ENCODE results near the gene PRPF40A. TPM values are rescaled to one million over a fixed set of nuclear protein-coding genes. Genes with fewer than 3 reads are reported as not detected.
"Not testable (repeated sequence)": the region's sequence is repeated elsewhere in the genome, so short reads cannot be mapped to it uniquely, and the experiment has no call there.

Gene PRPF40A
- total RNA-seq, 1 experiment from 2014 or later: 127 TPM

GRCh38 chr2:152740743-152741328 lies 23.6 kb upstream of the PRPF40A start:
- Mint-ChIP-seq H3K9me3 (ENCODE audit: unreplicated experiment) (no peaks in the 10 kb centered on the region), H3K27ac (ENCODE audit: unreplicated experiment) (no peak overlapping the region), H3K4me3 (ENCODE audit: unreplicated experiment) (no peak overlapping the region), H3K27me3 (ENCODE audit: insufficient read depth, unreplicated experiment) (no peaks in the 10 kb centered on the region), H3K4me1 (ENCODE audit: low read depth, unreplicated experiment) (no peaks in the 10 kb centered on the region), H3K36me3 (ENCODE audit: insufficient read depth, unreplicated experiment) (peaks cover 25% of the 10 kb centered on the region)
- no peaks in the 10 kb centered on the region for H3K9me3 ChIP-seq
- TF ChIP-seq CTCF (IDR thresholded peaks at IDR 0.05; ENCODE audit: insufficient read depth in 1 of 2, low read depth in 1 of 2, low read length in 1 of 2, severe bottlenecking in 1 of 2, unreplicated experiment in 1 of 2): peak; percentile 80 to 89
- no peaks in the 10 kb centered on the region for H3K4me1 ChIP-seq
- DNase-seq: peak in 1 of 2 experiments; percentile 42
- H3K4me3 ChIP-seq (ENCODE audit: low read depth, low read length): no peak overlapping the region
- H3K27me3 ChIP-seq (replicated peaks; ENCODE audit: control insufficient read depth, insufficient read depth, low read length): no peaks in the 10 kb centered on the region
- BruUV-seq (replicated peaks): no TSS peak
- intact Hi-C loops (cut with micrococcal nuclease; ENCODE audit: unreplicated experiment): loop anchor here (1.0 to 5.0 kb wide), 4 partner anchors 22 to 778 kb away; partner anchors contain the start of genes ARL6IP6 and STAM2
- H3K36me3 ChIP-seq (ENCODE audit: control insufficient read depth, insufficient read depth, low read length): peaks cover 2% of the 10 kb centered on the region; the same call in 1 of the 2 replicates
- POLR2A ChIA-PET: interaction anchor here (0.6 kb wide), 1 partner anchor 22 kb away, joined by 3 read pairs; the partner anchor contains the start of gene ARL6IP6
- CTCF ChIA-PET: interaction anchor here (0.6 kb wide), 1 partner anchor 1061 kb away, joined by 3 read pairs; no protein-coding TSS in a partner anchor

GRCh38 chr2:152739705-152740104 lies 22.4 kb upstream of the PRPF40A start:
- H3K4me1 Mint-ChIP-seq (ENCODE audit: low read depth, unreplicated experiment); H3K4me1 ChIP-seq; H3K9me3 Mint-ChIP-seq (ENCODE audit: unreplicated experiment); POLR2A ChIA-PET; H3K4me3 ChIP-seq (ENCODE audit: low read depth, low read length); H3K36me3 ChIP-seq (ENCODE audit: control insufficient read depth, insufficient read depth, low read length); BruUV-seq (replicated peaks); CTCF ChIA-PET; H3K4me3 Mint-ChIP-seq (ENCODE audit: unreplicated experiment); H3K27me3 ChIP-seq (replicated peaks; ENCODE audit: control insufficient read depth, insufficient read depth, low read length); H3K27me3 Mint-ChIP-seq (ENCODE audit: insufficient read depth, unreplicated experiment); H3K9me3 ChIP-seq; H3K27ac Mint-ChIP-seq (ENCODE audit: unreplicated experiment); DNase-seq: not testable (repeated sequence)
- H3K36me3 Mint-ChIP-seq (ENCODE audit: insufficient read depth, unreplicated experiment): peaks cover 25% of the 10 kb centered on the region
- intact Hi-C loops (cut with micrococcal nuclease; ENCODE audit: unreplicated experiment): loop anchor here (1.0 to 5.0 kb wide), 4 partner anchors 21 to 780 kb away; partner anchors contain the start of genes ARL6IP6 and STAM2

GRCh38 chr2:152738438-152738837 lies 21.2 kb upstream of the PRPF40A start:
- ChIA-PET POLR2A (no interaction called here), CTCF (no interaction called here)
- BruUV-seq (replicated peaks): no TSS peak
- Mint-ChIP-seq H3K36me3 (ENCODE audit: insufficient read depth, unreplicated experiment) (peaks cover 25% of the 10 kb centered on the region), H3K27me3 (ENCODE audit: insufficient read depth, unreplicated experiment) (no peaks in the 10 kb centered on the region), H3K4me1 (ENCODE audit: low read depth, unreplicated experiment) (no peaks in the 10 kb centered on the region), H3K4me3 (ENCODE audit: unreplicated experiment) (no peak overlapping the region), H3K9me3 (ENCODE audit: unreplicated experiment) (no peaks in the 10 kb centered on the region), H3K27ac (ENCODE audit: unreplicated experiment) (no peak overlapping the region)
- Histone ChIP-seq H3K9me3 (no peaks in the 10 kb centered on the region), H3K4me1 (no peaks in the 10 kb centered on the region), H3K4me3 (ENCODE audit: low read depth, low read length) (no peak overlapping the region), H3K27me3 (replicated peaks; ENCODE audit: control insufficient read depth, insufficient read depth, low read length) (no peaks in the 10 kb centered on the region), H3K36me3 (ENCODE audit: control insufficient read depth, insufficient read depth, low read length) (peaks cover 2% of the 10 kb centered on the region; the same call in 1 of the 2 replicates)
- no peak for DNase-seq
- intact Hi-C loops (cut with micrococcal nuclease; ENCODE audit: unreplicated experiment): no loop called here
- TF ChIP-seq CTCF (IDR thresholded peaks at IDR 0.05; ENCODE audit: insufficient read depth in 1 of 2, low read depth in 1 of 2, low read length in 1 of 2, severe bottlenecking in 1 of 2, unreplicated experiment in 1 of 2): no peak

GRCh38 chr2:152737509-152737908 lies 20.2 kb upstream of the PRPF40A start:
- H3K36me3 Mint-ChIP-seq (ENCODE audit: insufficient read depth, unreplicated experiment): peaks cover 25% of the 10 kb centered on the region
- H3K27me3 ChIP-seq (replicated peaks; ENCODE audit: control insufficient read depth, insufficient read depth, low read length); DNase-seq; intact Hi-C loops (cut with micrococcal nuclease; ENCODE audit: unreplicated experiment); H3K4me1 ChIP-seq; POLR2A ChIA-PET; H3K4me3 Mint-ChIP-seq (ENCODE audit: unreplicated experiment); H3K27me3 Mint-ChIP-seq (ENCODE audit: insufficient read depth, unreplicated experiment); H3K36me3 ChIP-seq (ENCODE audit: control insufficient read depth, insufficient read depth, low read length); H3K27ac Mint-ChIP-seq (ENCODE audit: unreplicated experiment); CTCF ChIA-PET; BruUV-seq (replicated peaks); H3K4me3 ChIP-seq (ENCODE audit: low read depth, low read length); H3K9me3 ChIP-seq; H3K4me1 Mint-ChIP-seq (ENCODE audit: low read depth, unreplicated experiment); H3K9me3 Mint-ChIP-seq (ENCODE audit: unreplicated experiment): not testable (repeated sequence)
